SIG-M5 treated with dmso at 0.1 percent for 504 hours (cell line): Measurements from ENCODE around the gene ACTL6B.

Experiments
- DNase-seq: peaks from one replicate; lab custom pipeline; 2025; ENCODE audit not compliant: unreplicated experiment; lab: John Stamatoyannopoulos, UW

ACTL6B gene

GRCh38 chr7:100627238-100627549 lies 29.1 kb downstream of the ACTL6B start:
- no peak for DNase-seq

GRCh38 chr7:100626530-100627237 lies 29.6 kb downstream of the ACTL6B start:
- peak; percentile 82 for DNase-seq

GRCh38 chr7:100626055-100626454 lies 30.2 kb downstream of the ACTL6B start:
- DNase-seq = no peak

- DNase-seq = no peak
Measured at GRCh38 chr7:100623951-100624824, 32.1 kb downstream of the ACTL6B start.

- DNase-seq = no peak
Measured at GRCh38 chr7:100621554-100621953, 34.7 kb downstream of the ACTL6B start.

- DNase-seq = no peak
Measured at GRCh38 chr7:100620804-100621203, 35.4 kb downstream of the ACTL6B start.

GRCh38 chr7:100620239-100620638 lies 36.0 kb downstream of the ACTL6B start:
- no peak for DNase-seq

- no peak for DNase-seq
Measured at GRCh38 chr7:100614308-100614861, 41.9 kb downstream of the ACTL6B start.

- DNase-seq = peak; percentile 83
Measured at GRCh38 chr7:100613412-100614175, 42.7 kb downstream of the ACTL6B start.

GRCh38 chr7:100612730-100613390 lies 43.4 kb downstream of the ACTL6B start:
- no peak for DNase-seq

GRCh38 chr7:100611983-100612729 lies 44.1 kb downstream of the ACTL6B start, which contains the start of gene MOSPD3:
Gene MOSPD3 (plus strand): TSS chr7:100612540. CDS start chr7:100612792, 252 bp downstream.
- DNase-seq = peak; percentile 99

- DNase-seq = no peak
Measured at GRCh38 chr7:100609958-100610357, 46.3 kb downstream of the ACTL6B start.

GRCh38 chr7:100607111-100607510 lies 49.1 kb downstream of the ACTL6B start:
- DNase-seq = no peak

- no peak for DNase-seq
Measured at GRCh38 chr7:100606313-100606712, 49.9 kb downstream of the ACTL6B start.

GRCh38 chr7:100604976-100605911 lies 51.0 kb downstream of the ACTL6B start:
- DNase-seq = peak; percentile 18

- DNase-seq = peak; percentile 67
Measured at GRCh38 chr7:100604028-100604975, 51.9 kb downstream of the ACTL6B start.

- no peak for DNase-seq
Measured at GRCh38 chr7:100603726-100604027, 52.6 kb downstream of the ACTL6B start.
